ENCODE results near the gene JMJD1C. TPM values are rescaled to one million over a fixed set of nuclear protein-coding genes. Genes with fewer than 3 reads are reported as not detected.
"Not testable (repeated sequence)": the region's sequence is repeated elsewhere in the genome, so short reads cannot be mapped to it uniquely, and the experiment has no call there.

The JMJD1C gene
- polyA plus RNA-seq, 10 donors = 61.1 to 104 (median 75.2) TPM

DNA sequence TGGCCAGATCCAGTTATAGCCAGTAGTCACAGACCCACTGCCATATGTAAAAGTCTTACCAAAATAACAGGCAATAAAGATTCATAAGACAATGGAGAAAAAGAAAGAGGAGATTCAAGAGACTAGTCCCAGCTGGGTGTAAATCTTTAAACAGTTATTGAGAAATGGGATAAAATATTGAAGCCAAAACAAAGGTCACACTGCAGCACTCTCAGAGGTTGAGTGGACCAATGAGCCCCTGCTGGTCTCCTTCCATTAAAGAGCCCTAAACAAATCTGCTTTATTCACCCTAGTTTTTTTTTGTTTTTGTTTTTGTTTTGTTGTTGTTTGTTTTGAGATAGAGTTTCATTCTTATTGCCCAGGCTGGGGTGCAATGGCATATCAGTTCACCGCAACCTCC, 98.8 kb downstream of the JMJD1C start:
- no peak for DNase-seq

DNA sequence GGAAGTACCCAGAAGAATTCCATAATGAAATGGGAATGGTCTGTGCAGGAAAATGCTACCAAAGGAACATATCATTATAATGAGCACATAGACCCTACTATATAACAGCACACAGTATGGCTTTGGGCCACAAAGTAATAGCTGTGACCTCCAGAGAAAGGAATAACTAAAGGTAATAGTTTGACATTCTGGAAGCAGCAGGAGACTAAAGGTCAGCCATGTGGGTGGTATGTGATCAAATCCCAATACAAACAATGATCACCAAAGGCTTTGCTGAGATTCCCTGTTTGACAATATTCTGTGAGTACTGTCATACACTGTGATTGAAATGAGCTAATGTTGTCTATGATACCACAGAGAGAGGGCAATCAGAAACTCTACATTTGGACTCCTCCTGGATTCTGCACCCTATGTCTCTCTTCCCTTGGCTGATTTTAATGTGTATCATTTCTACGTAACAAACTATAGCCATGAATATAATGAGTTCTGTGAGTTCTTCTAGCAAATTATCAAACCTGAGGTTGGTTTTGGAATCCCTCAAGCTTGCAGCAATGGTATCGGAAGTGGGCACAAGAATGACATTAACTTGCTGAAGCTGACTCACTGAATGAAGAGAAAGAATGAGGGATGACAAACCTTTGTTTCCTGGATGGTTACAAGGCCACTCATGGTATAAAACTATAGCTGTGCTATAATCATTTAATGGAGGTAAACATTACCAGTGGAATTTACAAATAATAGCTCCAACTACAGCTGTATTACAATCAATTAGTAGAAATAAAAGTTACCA, 99.6 kb downstream of the JMJD1C start:
- DNase-seq = no peak

DNA sequence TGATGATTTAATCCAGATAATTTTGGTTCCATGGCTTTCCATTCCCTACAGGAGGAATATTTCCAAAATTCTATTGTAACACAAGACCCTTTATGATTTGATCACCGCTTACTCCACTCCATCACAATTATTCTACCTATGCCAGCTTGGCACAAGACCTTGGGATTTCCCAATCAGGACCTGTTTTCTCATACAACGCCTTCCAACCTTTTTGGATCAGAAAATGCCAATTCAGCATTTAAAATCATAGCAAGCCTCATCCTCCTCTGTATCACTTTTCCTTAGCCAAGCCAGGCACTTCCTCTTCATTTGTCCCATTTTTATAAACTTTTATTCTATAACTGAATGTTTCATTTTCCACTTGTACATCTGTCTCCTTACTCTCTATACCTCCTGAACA, 100.9 kb downstream of the JMJD1C start:
- DNase-seq = no peak

DNA sequence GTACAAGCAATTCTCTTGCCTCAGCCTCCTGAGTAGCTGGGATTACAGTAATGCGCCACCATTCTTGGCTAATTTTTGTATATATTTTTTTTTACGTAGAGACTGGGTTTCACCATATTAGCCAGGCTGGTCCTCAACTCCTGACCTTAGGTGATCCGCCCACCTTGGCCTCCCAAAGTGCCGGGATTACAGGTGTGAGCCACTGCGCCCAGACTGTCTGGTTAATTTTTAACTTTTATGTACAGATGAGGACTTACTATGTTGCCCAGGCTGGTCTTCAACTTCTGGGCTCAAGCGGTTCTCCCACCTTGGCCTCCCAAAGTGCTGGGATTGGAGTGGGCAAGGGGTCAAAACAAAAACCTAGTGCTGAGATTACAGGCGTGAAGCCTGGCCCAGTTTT, 101.8 kb downstream of the JMJD1C start:
- no peak for DNase-seq

- DNase-seq = no peak
These were observed 110.1 kb downstream of the JMJD1C start for GRCh38 chr10:63355682-63356081.

GRCh38 chr10:63352976-63353375, 112.8 kb downstream of the JMJD1C start:
- no peak for DNase-seq

DNA sequence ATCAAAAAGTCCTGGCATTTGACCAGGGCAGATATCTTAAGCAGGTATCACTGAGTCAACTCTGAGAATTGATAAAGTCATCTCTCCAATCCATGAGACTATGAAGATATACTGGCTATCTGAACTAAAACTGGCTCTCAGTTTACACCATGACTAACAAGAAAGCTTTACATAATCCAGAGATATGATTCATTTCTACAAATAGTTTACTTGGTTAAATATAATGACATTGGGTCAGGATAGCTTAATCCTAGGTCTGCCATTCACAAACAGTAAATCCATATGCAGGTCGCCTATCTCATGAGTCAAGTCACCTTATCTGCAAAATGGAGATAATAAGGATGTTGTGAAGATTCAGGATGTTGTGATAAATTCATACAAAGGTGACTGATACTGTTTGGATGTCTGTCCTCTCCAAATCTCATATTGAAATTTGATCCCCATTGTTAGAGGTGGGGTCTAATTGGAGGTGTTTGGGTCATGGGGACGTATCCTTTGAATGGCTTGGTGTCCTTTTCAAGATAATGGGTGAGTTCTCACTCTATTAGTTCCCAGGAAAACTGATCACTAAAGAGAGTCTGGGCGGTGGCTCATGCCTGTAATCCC, 117.4 kb downstream of the JMJD1C start:
- no peak for DNase-seq

DNA sequence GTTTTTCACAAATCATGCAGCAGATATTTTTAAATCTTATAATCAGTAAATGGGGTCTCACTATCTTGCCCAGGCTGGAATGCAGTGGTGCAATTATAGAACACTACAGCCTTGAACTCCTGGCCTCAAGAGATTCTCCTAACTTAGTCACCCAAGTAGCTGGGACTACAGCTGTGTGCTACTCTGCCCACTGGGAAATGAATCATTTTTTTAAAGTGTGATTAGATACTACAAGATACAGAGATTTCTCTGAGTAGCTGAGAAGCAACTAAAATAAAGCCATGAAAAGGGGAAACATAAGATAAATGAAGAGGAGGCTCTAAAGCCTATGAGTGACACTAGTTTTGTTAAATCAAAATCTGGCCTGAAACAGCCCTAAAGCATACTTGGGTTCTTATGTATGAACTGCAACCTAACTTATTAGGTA, 119.7 kb downstream of the JMJD1C start:
- no peak for DNase-seq

DNA sequence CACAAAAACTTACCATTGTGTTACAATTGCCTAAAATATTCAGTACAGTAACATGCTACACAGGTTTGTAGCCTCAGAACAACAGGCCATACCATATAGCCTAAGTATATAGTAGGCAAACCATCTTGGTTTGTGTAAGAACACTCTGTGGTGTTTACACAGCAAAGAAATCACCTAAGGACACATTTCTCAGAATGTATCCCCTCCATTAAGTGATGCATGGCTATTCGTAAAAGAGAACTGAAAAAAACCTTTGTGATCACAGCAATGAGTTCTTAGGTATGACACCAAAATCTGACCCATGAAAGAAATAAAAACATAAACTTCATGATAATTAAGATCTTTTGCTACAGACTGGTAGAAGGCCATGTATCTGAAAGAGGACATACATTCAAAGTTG, 121.5 kb downstream of the JMJD1C start:
- DNase-seq = no peak

DNA sequence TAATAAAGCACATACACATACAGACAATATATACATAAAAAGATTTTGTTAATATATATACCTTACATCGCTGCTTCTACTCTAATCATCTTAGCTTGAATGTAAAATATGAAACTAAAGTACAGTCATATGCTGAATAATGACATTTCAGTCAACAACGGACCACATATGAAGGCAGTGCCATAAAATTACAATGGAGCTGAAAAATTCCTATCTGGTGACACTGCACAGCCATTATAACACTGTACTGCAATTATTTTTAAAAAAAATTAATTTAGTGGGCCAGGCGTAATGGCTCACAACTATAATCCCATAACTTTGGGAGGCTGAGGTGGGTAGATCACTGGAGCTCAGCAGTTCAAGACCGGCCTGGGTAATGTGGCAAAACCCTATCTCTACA, 122.3 kb downstream of the JMJD1C start:
- no peak for DNase-seq

- DNase-seq = not testable (repeated sequence)
These were observed 126.1 kb downstream of the JMJD1C start for GRCh38 chr10:63339640-63340039.

- DNase-seq = no peak
These were observed 128.1 kb downstream of the JMJD1C start for GRCh38 chr10:63337455-63338251.

DNA sequence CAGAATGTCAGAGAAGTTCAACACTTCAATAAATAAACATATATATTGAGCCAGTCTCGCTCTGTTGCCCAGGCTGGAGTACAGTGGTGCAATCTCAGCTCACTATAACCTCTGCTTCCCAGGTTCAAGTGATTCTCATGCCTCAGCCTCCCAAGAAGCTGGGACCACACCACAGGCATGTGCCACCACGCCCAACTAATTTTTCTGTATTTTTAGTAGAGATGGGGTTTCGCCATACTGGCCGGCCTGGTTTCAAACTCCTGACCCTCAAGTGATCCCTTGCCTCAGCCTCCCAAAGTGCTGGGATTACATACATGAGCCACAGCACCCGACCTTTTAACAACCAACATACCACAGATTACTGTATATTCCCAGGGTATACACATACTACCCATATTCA, 134.2 kb downstream of the JMJD1C start:
- DNase-seq = no peak

DNA sequence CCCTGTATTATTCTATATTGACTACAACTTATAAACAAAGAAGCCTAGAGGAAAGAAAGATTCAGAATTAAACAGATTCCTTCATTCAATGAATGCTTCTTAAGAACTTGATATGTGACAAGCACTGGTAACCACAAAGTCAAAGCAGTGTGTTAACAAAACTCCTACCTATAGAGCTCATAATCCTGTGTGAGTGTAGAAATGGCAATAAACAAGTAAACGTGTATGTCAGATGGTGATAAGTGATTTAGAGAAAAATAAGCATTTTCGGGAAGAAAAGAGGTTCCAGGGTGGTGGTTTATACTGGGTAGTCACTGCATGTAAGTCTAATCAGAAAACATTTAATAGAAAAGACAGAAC, 141.3 kb downstream of the JMJD1C start:
- no peak for DNase-seq

GRCh38 chr10:63323701-63324494, 141.9 kb downstream of the JMJD1C start:
- no peak for DNase-seq

DNA sequence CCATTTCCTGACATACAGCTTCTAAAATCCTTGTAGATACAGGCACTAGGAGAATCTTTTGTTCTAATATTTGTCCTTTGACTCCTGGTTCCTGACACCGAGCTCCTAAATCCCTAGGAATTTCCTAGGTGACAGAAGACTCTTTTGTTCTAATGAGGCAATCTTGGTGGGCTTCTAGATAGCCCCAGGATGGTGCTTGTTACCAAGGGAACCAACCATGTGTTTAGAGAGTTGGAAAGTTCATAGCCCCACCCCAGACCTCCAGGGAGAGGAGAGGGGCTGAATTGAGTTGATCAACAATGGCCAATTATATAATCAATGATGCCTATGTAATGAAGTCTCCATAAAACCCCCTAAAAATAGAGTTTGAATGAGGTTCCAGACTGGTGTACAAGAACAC, 145.1 kb downstream of the JMJD1C start:
- DNase-seq = no peak

DNA sequence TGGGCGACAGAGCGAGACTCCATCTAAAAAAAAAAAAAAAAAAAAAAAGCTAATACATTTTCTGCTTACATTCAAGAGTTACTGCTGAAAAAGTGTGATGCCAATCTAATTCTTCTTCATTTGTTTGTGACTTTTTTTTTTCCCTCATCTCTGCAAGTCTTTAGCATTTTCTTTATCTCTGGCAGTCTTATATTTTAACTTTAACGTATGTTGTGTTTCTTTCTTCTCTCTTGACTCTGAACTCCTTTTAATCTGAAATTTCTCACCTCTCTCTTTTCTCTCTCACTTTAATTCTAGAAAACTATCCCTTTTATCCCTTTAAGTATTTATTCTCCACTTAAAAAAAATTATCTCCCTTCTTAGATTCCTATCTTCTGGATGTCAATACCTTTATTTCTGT, 146.5 kb downstream of the JMJD1C start:
- no peak for DNase-seq

DNA sequence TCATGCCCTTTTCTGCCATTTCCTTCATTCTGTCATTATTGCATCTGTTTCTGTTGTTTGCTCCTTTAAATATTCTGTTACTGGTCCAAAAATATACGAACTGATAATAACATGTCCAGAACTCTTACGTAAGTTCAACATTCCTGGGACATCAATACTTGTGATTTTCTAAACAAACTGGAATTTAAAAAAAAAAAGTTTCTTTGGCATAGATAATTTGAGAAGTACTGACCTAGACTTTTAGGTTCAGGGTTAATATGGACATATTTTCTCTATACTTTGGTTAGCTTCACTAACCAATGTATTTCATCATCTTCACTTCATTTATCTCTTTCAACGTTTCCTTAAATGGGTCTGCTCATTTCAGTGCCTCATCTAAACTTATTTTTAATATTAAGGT, 147.3 kb downstream of the JMJD1C start:
- DNase-seq = no peak

DNA sequence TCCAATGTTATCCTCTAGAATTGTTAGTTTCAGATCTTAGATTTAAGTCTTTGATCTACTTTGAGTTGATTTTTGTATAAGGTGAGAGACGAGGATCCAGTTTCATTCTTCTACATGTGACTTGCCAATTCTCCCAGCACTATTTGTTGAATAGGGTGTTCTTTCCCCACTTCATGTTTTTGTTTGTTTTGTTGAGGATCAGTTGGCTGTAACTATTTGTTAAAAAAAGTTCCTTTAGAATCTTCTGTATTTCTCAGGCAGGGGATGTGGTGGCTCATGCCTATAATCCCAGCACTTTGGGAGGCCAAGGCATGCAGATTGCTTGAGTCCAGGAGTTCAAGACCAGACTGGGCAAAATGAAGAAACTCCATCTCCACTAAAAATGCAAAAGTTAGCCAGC, 151.8 kb downstream of the JMJD1C start:
- DNase-seq = no peak

GRCh38 chr10:63313066-63313717, 152.6 kb downstream of the JMJD1C start:
- no peak for DNase-seq

DNA sequence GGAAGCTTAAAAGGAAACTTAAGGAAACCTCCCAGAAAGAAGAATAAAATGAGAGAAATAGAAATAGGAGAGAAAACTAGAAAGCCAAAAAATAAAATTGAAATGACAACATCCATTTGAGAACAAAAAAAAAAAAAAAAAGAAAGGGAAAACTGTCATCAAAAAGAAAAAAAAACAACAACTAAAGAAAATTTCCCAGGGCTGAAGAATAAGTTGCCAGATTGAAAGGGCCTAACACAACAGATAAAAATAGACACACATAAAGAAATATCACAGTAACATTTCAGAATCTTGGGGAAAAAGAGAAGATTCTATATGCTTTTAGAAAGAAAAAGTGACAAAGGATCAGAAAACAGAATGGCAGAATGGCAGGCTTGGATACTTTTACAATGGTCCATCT, 157.1 kb downstream of the JMJD1C start:
- DNase-seq = peak in 1 of 3 donors; percentile 10

DNA sequence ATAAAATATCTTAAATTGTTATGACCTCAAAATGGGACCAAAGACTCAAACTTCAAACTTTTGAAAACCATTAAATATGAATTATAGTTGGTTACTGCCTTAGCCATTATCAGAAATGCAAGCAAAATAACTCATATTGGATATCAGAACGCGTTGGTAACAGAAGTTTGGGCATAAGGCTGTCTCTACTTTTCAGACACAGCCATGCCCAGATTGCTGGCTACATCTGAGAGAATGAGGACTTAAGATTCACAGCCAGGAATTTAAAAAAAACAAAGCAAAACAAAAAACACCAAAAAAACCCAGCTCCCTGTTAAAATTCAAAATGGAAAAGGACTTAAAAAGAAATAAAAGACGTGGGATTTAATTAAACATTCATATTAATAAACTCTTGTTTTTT, 161.6 kb downstream of the JMJD1C start:
- no peak for DNase-seq
